Stimulated activated memory B cell treated with anti-CD40 and anti-IgM and Interleukin-4, amounts not matched to agents 10 μg/mL and 1 μg/mL and 100 μg/mL, for 72 hours (primary cell): Measurements from ENCODE around the gene PLIN5.

Source experiments
- ATAC-seq: fragments of 150-1000 bp; cut with Tn5 transposase; 2 replicates; pipeline ENCODE4 v1.10.0; 2021
- H3K27ac Mint-ChIP-seq: one replicate; pipeline ENCODE4 v1.8.0; 2022; ENCODE audit warnings: mild to moderate bottlenecking, mixed read lengths
- H3K27me3 Mint-ChIP-seq: one replicate; pipeline ENCODE4 v1.8.0; 2022; ENCODE audit warnings: mixed read lengths
- H3K36me3 Mint-ChIP-seq: one replicate; pipeline ENCODE4 v1.8.0; 2022; ENCODE audit warnings: mixed read lengths
- H3K4me1 Mint-ChIP-seq: one replicate; pipeline ENCODE4 v1.8.0; 2022; ENCODE audit warnings: mixed read lengths
- H3K4me3 Mint-ChIP-seq: one replicate; pipeline ENCODE4 v1.8.0; 2022; ENCODE audit warnings: mild to moderate bottlenecking, moderate library complexity, mixed read lengths
- H3K9me3 Mint-ChIP-seq: one replicate; pipeline ENCODE4 v1.8.0; 2022; ENCODE audit warnings: mixed read lengths

Gene PLIN5

GRCh38 chr19:4499855-4500254 is 35.2 kb downstream of the PLIN5 start:
- ATAC-seq: no peak
- Mint-ChIP-seq H3K27ac (no peak overlapping the region), H3K27me3 (no peaks in the 10 kb centered on the region), H3K36me3 (peaks cover 45% of the 10 kb centered on the region), H3K4me3 (no peak overlapping the region), H3K4me1 (no peaks in the 10 kb centered on the region), H3K9me3 (no peaks in the 10 kb centered on the region)

- Mint-ChIP-seq H3K4me1 (no peaks in the 10 kb centered on the region), H3K36me3 (peaks cover 44% of the 10 kb centered on the region), H3K27me3 (no peaks in the 10 kb centered on the region), H3K27ac (no peak overlapping the region), H3K4me3 (no peak overlapping the region), H3K9me3 (no peaks in the 10 kb centered on the region)
- no peak for ATAC-seq
Measured at GRCh38 chr19:4499318-4499717, 35.7 kb downstream of the PLIN5 start.

- H3K27ac Mint-ChIP-seq: no peak overlapping the region
- no peak for ATAC-seq
- H3K36me3 Mint-ChIP-seq: peaks cover 43% of the 10 kb centered on the region
- no peak overlapping the region for H3K4me3 Mint-ChIP-seq
- H3K9me3 Mint-ChIP-seq: no peaks in the 10 kb centered on the region
- H3K4me1 Mint-ChIP-seq: no peaks in the 10 kb centered on the region
- no peaks in the 10 kb centered on the region for H3K27me3 Mint-ChIP-seq
Measured at GRCh38 chr19:4498694-4499093, 36.3 kb downstream of the PLIN5 start.

- Mint-ChIP-seq H3K4me1 (no peaks in the 10 kb centered on the region), H3K27ac (no peak overlapping the region), H3K27me3 (no peaks in the 10 kb centered on the region), H3K36me3 (peaks cover 43% of the 10 kb centered on the region), H3K9me3 (no peaks in the 10 kb centered on the region), H3K4me3 (no peak overlapping the region)
- no peak for ATAC-seq
Measured at GRCh38 chr19:4497770-4498389, 37.1 kb downstream of the PLIN5 start.

- H3K4me1 Mint-ChIP-seq: no peaks in the 10 kb centered on the region
- H3K9me3 Mint-ChIP-seq: no peaks in the 10 kb centered on the region
- H3K4me3 Mint-ChIP-seq: no peak overlapping the region
- H3K27me3 Mint-ChIP-seq: no peaks in the 10 kb centered on the region
- ATAC-seq: no peak
- H3K27ac Mint-ChIP-seq: no peak overlapping the region
- H3K36me3 Mint-ChIP-seq: peaks cover 43% of the 10 kb centered on the region
Measured at GRCh38 chr19:4496304-4496703, 38.7 kb downstream of the PLIN5 start.

GRCh38 chr19:4495471-4495870 is 39.6 kb downstream of the PLIN5 start:
- H3K36me3 Mint-ChIP-seq: peaks cover 40% of the 10 kb centered on the region
- H3K4me1 Mint-ChIP-seq: no peaks in the 10 kb centered on the region
- no peak overlapping the region for H3K27ac Mint-ChIP-seq
- H3K4me3 Mint-ChIP-seq: no peak overlapping the region
- no peaks in the 10 kb centered on the region for H3K9me3 Mint-ChIP-seq
- H3K27me3 Mint-ChIP-seq: no peaks in the 10 kb centered on the region
- no peak for ATAC-seq

GRCh38 chr19:4494691-4495064 is 40.3 kb downstream of the PLIN5 start:
- Mint-ChIP-seq H3K4me1 (no peaks in the 10 kb centered on the region), H3K36me3 (peaks cover 40% of the 10 kb centered on the region), H3K9me3 (no peaks in the 10 kb centered on the region), H3K27me3 (no peaks in the 10 kb centered on the region), H3K27ac (no peak overlapping the region), H3K4me3 (no peak overlapping the region)
- no peak for ATAC-seq

- no peak overlapping the region for H3K27ac Mint-ChIP-seq
- H3K4me1 Mint-ChIP-seq: no peaks in the 10 kb centered on the region
- no peaks in the 10 kb centered on the region for H3K27me3 Mint-ChIP-seq
- no peaks in the 10 kb centered on the region for H3K9me3 Mint-ChIP-seq
- peaks cover 40% of the 10 kb centered on the region for H3K36me3 Mint-ChIP-seq
- ATAC-seq: no peak
- H3K4me3 Mint-ChIP-seq: no peak overlapping the region
Measured at GRCh38 chr19:4493929-4494690, 40.9 kb downstream of the PLIN5 start.

GRCh38 chr19:4493104-4493928 is 41.7 kb downstream of the PLIN5 start:
- H3K9me3 Mint-ChIP-seq: no peaks in the 10 kb centered on the region
- peaks cover 38% of the 10 kb centered on the region for H3K36me3 Mint-ChIP-seq
- H3K4me1 Mint-ChIP-seq: no peaks in the 10 kb centered on the region
- ATAC-seq: no peak
- no peak overlapping the region for H3K4me3 Mint-ChIP-seq
- H3K27me3 Mint-ChIP-seq: no peaks in the 10 kb centered on the region
- no peak overlapping the region for H3K27ac Mint-ChIP-seq

GRCh38 chr19:4492337-4493103 is 42.5 kb downstream of the PLIN5 start:
- no peak overlapping the region for H3K27ac Mint-ChIP-seq
- no peaks in the 10 kb centered on the region for H3K9me3 Mint-ChIP-seq
- peaks cover 33% of the 10 kb centered on the region for H3K36me3 Mint-ChIP-seq
- no peaks in the 10 kb centered on the region for H3K27me3 Mint-ChIP-seq
- no peak for ATAC-seq
- no peak overlapping the region for H3K4me3 Mint-ChIP-seq
- H3K4me1 Mint-ChIP-seq: no peaks in the 10 kb centered on the region

GRCh38 chr19:4491446-4491845 is 43.6 kb downstream of the PLIN5 start:
- H3K4me1 Mint-ChIP-seq: no peaks in the 10 kb centered on the region
- no peaks in the 10 kb centered on the region for H3K27me3 Mint-ChIP-seq
- no peaks in the 10 kb centered on the region for H3K9me3 Mint-ChIP-seq
- peaks cover 40% of the 10 kb centered on the region for H3K36me3 Mint-ChIP-seq
- no peak for ATAC-seq
- no peak overlapping the region for H3K27ac Mint-ChIP-seq
- H3K4me3 Mint-ChIP-seq: no peak overlapping the region

- Mint-ChIP-seq H3K4me3 (no peak overlapping the region), H3K36me3 (peaks cover 44% of the 10 kb centered on the region), H3K4me1 (no peaks in the 10 kb centered on the region), H3K9me3 (no peaks in the 10 kb centered on the region), H3K27me3 (no peaks in the 10 kb centered on the region), H3K27ac (no peak overlapping the region)
- no peak for ATAC-seq
Measured at GRCh38 chr19:4488496-4488895, 46.5 kb downstream of the PLIN5 start.

GRCh38 chr19:4487572-4487971 is 47.5 kb downstream of the PLIN5 start:
- no peak for ATAC-seq
- H3K27me3 Mint-ChIP-seq: no peaks in the 10 kb centered on the region
- peaks cover 49% of the 10 kb centered on the region for H3K36me3 Mint-ChIP-seq
- no peak overlapping the region for H3K27ac Mint-ChIP-seq
- no peak overlapping the region for H3K4me3 Mint-ChIP-seq
- no peaks in the 10 kb centered on the region for H3K4me1 Mint-ChIP-seq
- H3K9me3 Mint-ChIP-seq: no peaks in the 10 kb centered on the region

- H3K27me3 Mint-ChIP-seq: no peaks in the 10 kb centered on the region
- H3K36me3 Mint-ChIP-seq: peaks cover 37% of the 10 kb centered on the region
- ATAC-seq: no peak
- no peaks in the 10 kb centered on the region for H3K4me1 Mint-ChIP-seq
- no peak overlapping the region for H3K4me3 Mint-ChIP-seq
- H3K27ac Mint-ChIP-seq: no peak overlapping the region
- no peaks in the 10 kb centered on the region for H3K9me3 Mint-ChIP-seq
Measured at GRCh38 chr19:4483385-4483784, 51.6 kb downstream of the PLIN5 start.

- Mint-ChIP-seq H3K4me1 (no peaks in the 10 kb centered on the region), H3K27ac (no peak overlapping the region), H3K27me3 (no peaks in the 10 kb centered on the region), H3K36me3 (peaks cover 42% of the 10 kb centered on the region), H3K9me3 (no peaks in the 10 kb centered on the region), H3K4me3 (no peak overlapping the region)
- no peak for ATAC-seq
Measured at GRCh38 chr19:4482721-4483364, 52.2 kb downstream of the PLIN5 start.
